ENCODE data around the gene BLM.
"Not testable (repeated sequence)": the region's sequence is repeated elsewhere in the genome, so short reads cannot be mapped to it uniquely, and the experiment has no call there.

BLM gene

GRCh38 chr15:90716976-90717821 lies at the start of gene BLM:
TSS of gene BLM (plus strand) at chr15:90717346. CDS start at chr15:90747393, 30,047 bp downstream.
- peak; percentile 91 for DNase-seq

- not testable (repeated sequence) for DNase-seq
Observed at GRCh38 chr15:90667755-90668345, 49.3 kb upstream of the BLM start.

GRCh38 chr15:90670631-90671030 lies 46.5 kb upstream of the BLM start:
- not testable (repeated sequence) for DNase-seq

GRCh38 chr15:90671216-90671615 lies 45.9 kb upstream of the BLM start:
- no peak for DNase-seq

- not testable (repeated sequence) for DNase-seq
Observed at GRCh38 chr15:90673357-90673756, 43.8 kb upstream of the BLM start.

- DNase-seq = no peak
Observed at GRCh38 chr15:90674476-90674875, 42.7 kb upstream of the BLM start.

GRCh38 chr15:90675464-90675863 lies 41.7 kb upstream of the BLM start:
- no peak for DNase-seq

- DNase-seq = no peak
Observed at GRCh38 chr15:90677807-90678790, 39.0 kb upstream of the BLM start.

- no peak for DNase-seq
Observed at GRCh38 chr15:90679959-90680358, 37.2 kb upstream of the BLM start.

- DNase-seq = peak; percentile 89
Observed at GRCh38 chr15:90680371-90680935, 36.7 kb upstream of the BLM start.

GRCh38 chr15:90681056-90681455 lies 36.1 kb upstream of the BLM start:
- no peak for DNase-seq

GRCh38 chr15:90681480-90681879 lies 35.7 kb upstream of the BLM start:
- no peak for DNase-seq

GRCh38 chr15:90683371-90683770 lies 33.8 kb upstream of the BLM start:
- no peak for DNase-seq

- no peak for DNase-seq
Observed at GRCh38 chr15:90683876-90684275, 33.3 kb upstream of the BLM start.

- DNase-seq = no peak
Observed at GRCh38 chr15:90684281-90684680, 32.9 kb upstream of the BLM start.

GRCh38 chr15:90685591-90686434 lies 31.3 kb upstream of the BLM start:
- no peak for DNase-seq

GRCh38 chr15:90686435-90687218 lies 30.5 kb upstream of the BLM start:
- no peak for DNase-seq

- not testable (repeated sequence) for DNase-seq
Observed at GRCh38 chr15:90689326-90689961, 27.7 kb upstream of the BLM start.

- DNase-seq = no peak
Observed at GRCh38 chr15:90690585-90690984, 26.6 kb upstream of the BLM start.

GRCh38 chr15:90691369-90691768 lies 25.8 kb upstream of the BLM start:
- no peak for DNase-seq
